Adrenal gland (tissue), 12 donors: Measurements from ENCODE around the gene PCSK6. TPM values are rescaled to one million over a fixed set of nuclear protein-coding genes. Genes with fewer than 3 reads are reported as not detected.

ENCODE experiments used
- DNase-seq, 7 donors: peaks; one replicate each; pipeline ENCODE4 v3.0.0-alpha.2; 2019 to 2020
- H3K27ac ChIP-seq, 5 donors: fragments of 200-600 bp; sonication (generic) in 4 of 5; 1 replicate in 3 of 5; 2 replicates in 2 of 5; pipeline versions ENCODE4 v1.5.1 to v1.8.0; 2016 to 2020; ENCODE audit warnings: mild to moderate bottlenecking in 1 of 5
- H3K27me3 ChIP-seq: fragments of 200-600 bp; 2 replicates; pipeline ENCODE4 v1.8.0; 2021
- H3K36me3 ChIP-seq, 2 donors: fragments of 200-600 bp; replicated peaks in 1 of 2; 1 replicate in 1 of 2; 2 replicates in 1 of 2; pipeline versions ENCODE4 v1.5.1 to v1.8.0; 2018 to 2022
- H3K4me1 ChIP-seq, 2 donors: fragments of 200-600 bp; replicated peaks in 1 of 2; 1 replicate in 1 of 2; 2 replicates in 1 of 2; pipeline versions ENCODE4 v1.5.1 to v1.8.0; 2018 to 2021
- H3K4me3 ChIP-seq, 4 donors: fragments of 200-600 bp; sonication (generic) in 3 of 4; one replicate each; pipeline ENCODE4 v1.5.1; 2016 to 2018
- H3K9me3 ChIP-seq, 3 donors: fragments of 200-600 bp; sonication (generic) in 1 of 3; replicated peaks in 1 of 3; 1 replicate in 2 of 3; 2 replicates in 1 of 3; pipeline versions ENCODE4 v1.5.1 to v1.8.0; 2016 to 2021
- POLR2A ChIP-seq, 2 donors: fragments of 450-650 bp; IDR thresholded peaks; one replicate each; pipeline ENCODE4 v1.6.1; 2017; ENCODE audit warnings: antibody characterized with exemption in 2 of 2, mild to moderate bottlenecking in 2 of 2, moderate library complexity in 1 of 2
- WGBS, 4 donors: extraction: QIAGEN DNeasy Blood & Tissue Kit in 2 of 4; methylation state at CpG; one replicate each; pipeline versions ENCODE4 v1.1.5 to v1.1.7; 2013 to 2017; 5-methylcytosine and 5-hydroxymethylcytosine counted together
- intact Hi-C, 2 donors: fragments of 100-400 bp; cut with DNase I; formaldehyde crosslinking; loops; one replicate each; pipeline versions ENCODE4 v1.14.1 to v1.15.0; 2022 to 2023
- polyA plus RNA-seq, 3 donors: library from polyadenylated mRNA; stranded (reverse); fragments of 200-250 nt in 2 of 3; fragments of 350-450 nt in 1 of 3; fragmentation: Illumina TruSeq in 1 of 3; extraction: RNeasy Lipid Tissue Mini Kit (QIAGEN cat#74804) in 1 of 3; gene quantifications; one replicate each; pipeline ENCODE4 v1.2.3, GENCODE V29; 2013 to 2014
- total RNA-seq, 9 donors: library from RNA; depleted of rRNA in 4 of 9; stranded (reverse); fragments of >200 nt in 4 of 9; fragments of 120-200 nt in 1 of 9; fragmentation: NEBNext Ultra II Directional in 1 of 9; extraction: Animal tissue kit (Norgen Biotek cat#: 25700) in 1 of 9; gene quantifications; one replicate each; pipeline versions ENCODE4 v1.1.0 to v1.2.4, GENCODE V29; 2013 to 2023
- TF ChIP-seq, protein P1 (sequence below), 6 experiments: fragments of 450-650 bp in 4 of 6; fragments of 200-600 bp in 2 of 6; sonication (generic) in 1 of 6; IDR thresholded peaks; 1 replicate in 5 of 6; 2 replicates in 1 of 6; pipeline versions ENCODE4 v1.5.1 to v1.8.0; 2016 to 2021; ENCODE audit warnings: antibody characterized with exemption in 6 of 6, mild to moderate bottlenecking in 2 of 6, moderate library complexity in 1 of 6
- donor health status: healthy with polysubstance abuse.
- donor health status: Bipolar disorder and iron deficiency.
- donor health status: DM: yes; HTN: yes; CAD: no.
- donor health status: DM: no; HTN: no; CAD: no.
- donor health status: DM: no; HTN: no; CAD: no.
- donor health status: DM: yes; HTN: yes; CAD: no.

Gene PCSK6
- total and polyA plus RNA-seq, 12 donors, result 0.88 to 53.0 (median 5.6) TPM

GRCh38 chr15:101537483-101538080 lies 48.1 kb upstream of the PCSK6 start:
- intact Hi-C loops, result no loop called here
- peak in 1 of 7 donors; percentile 1 for DNase-seq
- H3K4me3 ChIP-seq, result no peak overlapping the region
- H3K4me1 ChIP-seq, result no peaks in the 10 kb centered on the region
- H3K27me3 ChIP-seq, result no peaks in the 10 kb centered on the region
- 37 to 45% (median 40%) methylated on average over 2 of the region's 2 CpGs for WGBS, 4 donors
- TF ChIP-seq POLR2A (IDR thresholded peaks at IDR 0.05), result no peak
- TF ChIP-seq, protein P1, sequence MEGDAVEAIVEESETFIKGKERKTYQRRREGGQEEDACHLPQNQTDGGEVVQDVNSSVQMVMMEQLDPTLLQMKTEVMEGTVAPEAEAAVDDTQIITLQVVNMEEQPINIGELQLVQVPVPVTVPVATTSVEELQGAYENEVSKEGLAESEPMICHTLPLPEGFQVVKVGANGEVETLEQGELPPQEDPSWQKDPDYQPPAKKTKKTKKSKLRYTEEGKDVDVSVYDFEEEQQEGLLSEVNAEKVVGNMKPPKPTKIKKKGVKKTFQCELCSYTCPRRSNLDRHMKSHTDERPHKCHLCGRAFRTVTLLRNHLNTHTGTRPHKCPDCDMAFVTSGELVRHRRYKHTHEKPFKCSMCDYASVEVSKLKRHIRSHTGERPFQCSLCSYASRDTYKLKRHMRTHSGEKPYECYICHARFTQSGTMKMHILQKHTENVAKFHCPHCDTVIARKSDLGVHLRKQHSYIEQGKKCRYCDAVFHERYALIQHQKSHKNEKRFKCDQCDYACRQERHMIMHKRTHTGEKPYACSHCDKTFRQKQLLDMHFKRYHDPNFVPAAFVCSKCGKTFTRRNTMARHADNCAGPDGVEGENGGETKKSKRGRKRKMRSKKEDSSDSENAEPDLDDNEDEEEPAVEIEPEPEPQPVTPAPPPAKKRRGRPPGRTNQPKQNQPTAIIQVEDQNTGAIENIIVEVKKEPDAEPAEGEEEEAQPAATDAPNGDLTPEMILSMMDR (IDR thresholded peaks at IDR 0.05), result no peak
- no peaks in the 10 kb centered on the region for H3K36me3 ChIP-seq
- no peaks in the 10 kb centered on the region for H3K9me3 ChIP-seq
- H3K27ac ChIP-seq, result no peak overlapping the region

DNA sequence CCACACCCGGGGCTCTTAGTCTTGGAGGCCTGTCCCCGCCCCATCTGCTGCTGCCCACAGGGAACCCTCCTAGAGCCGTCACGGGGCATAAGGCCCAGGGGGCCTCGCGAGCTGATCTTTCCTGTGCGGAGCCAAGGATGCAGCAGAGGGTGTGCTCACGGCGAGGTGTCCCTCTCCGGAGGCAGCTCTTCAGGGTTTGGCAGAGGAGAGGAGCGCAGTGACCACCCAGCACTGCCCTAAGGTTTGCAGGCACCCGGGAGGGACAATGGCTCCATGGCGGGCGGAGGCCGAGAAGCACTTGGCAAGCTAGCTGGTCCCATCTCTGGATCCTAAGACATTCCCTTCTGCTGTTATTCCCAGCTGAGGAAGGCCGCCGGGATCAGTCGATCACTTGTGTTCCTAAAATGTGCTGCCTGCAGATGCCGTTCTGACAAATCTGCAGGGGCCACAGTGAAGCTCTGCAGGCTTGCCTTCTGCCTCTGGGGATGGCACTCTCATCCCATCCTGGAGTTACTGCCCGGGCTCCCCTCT lies 47.4 kb upstream of the PCSK6 start:
- DNase-seq, result peak in 2 of 7 donors; percentile 7 to 33
- TF ChIP-seq POLR2A (IDR thresholded peaks at IDR 0.05), result no peak
- TF ChIP-seq, protein P1 (IDR thresholded peaks at IDR 0.05), result no peak

GRCh38 chr15:101536166-101536874 lies 46.8 kb upstream of the PCSK6 start:
- intact Hi-C loops, result no loop called here
- WGBS, 4 donors, result 77 to 89% (median 84%) methylated on average over 7 to 24 of the region's 24 CpGs
- no peaks in the 10 kb centered on the region for H3K9me3 ChIP-seq
- no peak overlapping the region for H3K4me3 ChIP-seq
- DNase-seq, result peak in 2 of 7 donors; percentile 9 to 35
- H3K4me1 ChIP-seq, result no peaks in the 10 kb centered on the region
- no peak for TF ChIP-seq POLR2A (IDR thresholded peaks at IDR 0.05)
- TF ChIP-seq, protein P1 (IDR thresholded peaks at IDR 0.05), result no peak
- no peaks in the 10 kb centered on the region for H3K27me3 ChIP-seq
- no peak overlapping the region for H3K27ac ChIP-seq
- H3K36me3 ChIP-seq, result no peaks in the 10 kb centered on the region

More for the DNA sequence above, 47.4 kb upstream of the PCSK6 start:
- Histone ChIP-seq H3K27me3 (no peaks in the 10 kb centered on the region), H3K4me1 (no peaks in the 10 kb centered on the region), H3K9me3 (no peaks in the 10 kb centered on the region), H3K27ac (no peak overlapping the region), H3K36me3 (no peaks in the 10 kb centered on the region), H3K4me3 (no peak overlapping the region)
- 86 to 92% (median 90%) methylated on average over 15 to 20 of the region's 20 CpGs for WGBS, 4 donors
- intact Hi-C loops, result no loop called here

- intact Hi-C loops, result no loop called here
- WGBS, 4 donors, result 84 to 93% (median 92%) methylated on average over 29 of the region's 29 CpGs
- Histone ChIP-seq H3K27ac (no peak overlapping the region), H3K27me3 (no peaks in the 10 kb centered on the region), H3K36me3 (no peaks in the 10 kb centered on the region), H3K4me1 (no peaks in the 10 kb centered on the region), H3K9me3 (no peaks in the 10 kb centered on the region), H3K4me3 (no peak overlapping the region)
- no peak for TF ChIP-seq POLR2A (IDR thresholded peaks at IDR 0.05)
- peak in 1 of 7 donors; percentile 11 for DNase-seq
These were observed 45.8 kb upstream of the PCSK6 start for GRCh38 chr15:101535170-101535902.
